ENCODE data around the gene CRISPLD2.
"Not testable (repeated sequence)": the region's sequence is repeated elsewhere in the genome, so short reads cannot be mapped to it uniquely, and the experiment has no call there.

Gene CRISPLD2

DNA sequence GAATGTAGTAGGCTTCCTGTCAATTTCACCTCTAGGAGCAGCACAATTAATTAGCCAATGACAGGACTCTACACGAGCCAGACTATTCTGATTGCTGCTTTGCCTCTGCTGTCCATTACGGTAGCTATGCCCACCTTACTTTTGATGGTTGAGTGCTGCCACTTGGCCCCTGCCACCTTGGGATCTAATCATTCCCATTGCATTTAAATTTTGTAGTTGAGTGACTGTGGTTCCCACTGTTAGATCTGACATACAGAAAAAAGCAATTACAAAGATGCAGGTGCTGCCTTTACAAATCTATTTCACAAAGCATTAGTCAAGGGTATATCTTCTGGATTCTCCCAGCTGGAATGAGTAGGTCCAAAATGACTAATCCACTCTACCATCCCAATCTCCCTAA, 39.9 kb downstream of the CRISPLD2 start:
- no peak for DNase-seq (ENCODE audit: low read depth in 2 of 2)

DNA sequence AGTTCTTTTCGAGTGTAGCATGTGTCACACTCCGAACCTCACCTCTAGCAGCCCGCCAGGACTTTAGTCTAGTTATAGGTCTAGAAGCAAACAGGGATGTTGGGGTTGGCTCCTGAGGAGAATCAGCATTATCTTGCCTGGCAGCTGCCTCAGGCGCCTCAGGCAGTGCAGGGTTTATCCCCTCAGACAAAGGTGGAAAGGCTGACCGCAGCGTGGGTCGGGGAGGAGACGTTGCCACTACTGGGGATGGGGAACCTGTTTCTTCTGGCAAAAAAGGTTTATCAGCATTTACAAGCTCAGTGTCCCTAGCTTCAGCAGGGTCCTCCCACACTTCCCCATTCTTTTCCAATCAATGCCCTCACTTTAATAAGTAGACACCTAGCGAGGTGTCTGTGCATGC, 40.6 kb downstream of the CRISPLD2 start:
- DNase-seq (ENCODE audit: low read depth in 2 of 2) = no peak

DNA sequence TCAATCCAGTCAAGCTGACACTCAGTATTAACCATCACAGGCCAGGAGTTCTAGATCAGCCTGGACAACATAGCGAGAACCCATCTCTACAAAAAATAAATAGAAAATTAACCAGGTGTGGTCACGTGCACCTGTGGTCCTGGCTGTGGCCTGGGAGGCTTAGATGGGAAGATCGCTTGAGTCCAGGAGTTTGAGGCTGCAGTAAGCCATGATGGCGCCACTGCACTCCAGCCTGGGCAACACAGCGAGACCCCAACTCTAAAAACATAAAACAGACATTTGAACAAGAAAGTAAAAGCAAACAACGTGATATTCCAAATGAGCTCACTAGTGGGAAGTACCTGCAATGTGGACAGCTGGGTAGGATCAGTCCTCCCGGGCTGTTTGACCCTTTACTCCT, 41.9 kb downstream of the CRISPLD2 start:
- DNase-seq (ENCODE audit: low read depth in 2 of 2) = no peak

DNA sequence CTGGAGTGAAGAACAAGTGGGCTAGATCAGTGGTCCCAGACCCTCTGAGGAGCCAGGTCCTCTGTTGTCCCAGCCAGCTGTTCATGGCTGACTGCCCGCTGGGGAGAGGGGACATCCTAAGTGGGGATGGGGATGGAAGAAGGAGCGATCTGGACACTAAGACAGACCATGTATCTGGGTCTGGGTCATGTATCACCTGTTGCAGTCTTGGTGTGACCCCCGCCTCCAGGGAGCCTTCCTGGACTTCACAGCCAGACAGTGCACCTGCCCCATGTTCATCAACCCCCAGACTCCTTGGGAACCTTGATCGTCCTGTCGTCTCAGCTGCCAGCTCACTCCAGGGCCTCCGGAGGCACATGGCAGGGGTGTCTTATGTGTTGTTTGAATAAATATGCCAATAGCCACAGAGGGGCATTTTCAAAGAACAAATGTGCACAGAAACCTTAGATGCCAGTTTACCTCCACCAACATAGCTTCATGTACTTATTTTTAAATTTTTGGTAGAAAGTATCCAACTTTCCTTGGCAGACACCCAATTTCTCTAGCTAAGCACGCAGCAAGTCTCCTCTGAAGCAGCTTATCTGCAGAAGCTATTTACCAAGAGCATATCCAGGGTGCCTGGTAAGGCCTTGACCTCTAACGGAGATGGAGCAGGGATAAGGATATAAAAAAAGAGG, 43.2 kb downstream of the CRISPLD2 start:
- no peak for DNase-seq (ENCODE audit: low read depth in 2 of 2)

DNA sequence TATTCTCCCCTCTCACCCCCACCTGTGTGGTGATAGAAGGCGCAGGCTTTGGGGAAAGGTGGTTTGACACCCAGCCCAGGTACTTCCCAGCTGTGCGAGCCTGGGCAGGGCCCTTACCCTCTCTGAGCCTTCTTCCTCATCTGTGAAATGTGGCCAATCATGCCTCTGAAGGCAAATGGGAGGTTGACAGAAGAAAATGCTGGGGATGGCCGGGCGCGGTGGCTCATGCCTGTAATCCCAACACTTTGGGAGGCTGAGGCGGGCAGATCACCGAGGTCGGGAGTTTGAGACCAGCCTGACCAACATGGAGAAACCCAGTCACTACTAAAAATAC, 43.7 kb downstream of the CRISPLD2 start:
- no peak for DNase-seq (ENCODE audit: low read depth in 2 of 2)

DNA sequence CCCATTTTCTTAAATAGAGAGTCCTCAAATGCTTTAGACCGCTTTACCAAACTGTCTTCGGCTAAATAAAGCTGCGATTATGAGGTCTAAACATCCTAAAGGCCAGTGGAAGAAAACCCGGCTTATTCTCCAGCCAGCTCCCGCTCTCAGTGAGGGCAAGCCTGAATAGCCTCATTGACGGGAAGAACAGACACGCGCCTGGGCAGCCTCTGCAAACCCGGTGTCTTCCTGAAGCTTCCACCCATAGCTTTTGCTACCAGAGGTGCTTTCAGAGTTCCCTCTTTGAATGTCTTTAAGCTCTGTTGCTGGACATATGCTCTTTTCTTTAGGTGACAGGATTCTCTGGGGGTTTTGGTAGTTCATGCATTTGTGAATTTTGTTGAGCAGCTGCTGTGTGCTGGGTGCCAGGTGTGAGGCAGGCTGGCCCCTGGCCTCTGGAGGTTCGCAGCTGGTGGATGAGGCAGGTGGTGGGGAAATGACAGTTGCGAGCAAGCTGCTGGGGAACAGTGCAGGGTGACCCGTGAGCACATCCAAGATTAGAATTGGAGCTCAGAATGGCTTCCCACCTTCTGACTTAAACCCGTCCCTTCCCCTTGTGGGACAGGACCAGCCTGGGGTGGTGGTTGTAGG, 44.7 kb downstream of the CRISPLD2 start:
- no peak for DNase-seq (ENCODE audit: low read depth in 2 of 2)

DNA sequence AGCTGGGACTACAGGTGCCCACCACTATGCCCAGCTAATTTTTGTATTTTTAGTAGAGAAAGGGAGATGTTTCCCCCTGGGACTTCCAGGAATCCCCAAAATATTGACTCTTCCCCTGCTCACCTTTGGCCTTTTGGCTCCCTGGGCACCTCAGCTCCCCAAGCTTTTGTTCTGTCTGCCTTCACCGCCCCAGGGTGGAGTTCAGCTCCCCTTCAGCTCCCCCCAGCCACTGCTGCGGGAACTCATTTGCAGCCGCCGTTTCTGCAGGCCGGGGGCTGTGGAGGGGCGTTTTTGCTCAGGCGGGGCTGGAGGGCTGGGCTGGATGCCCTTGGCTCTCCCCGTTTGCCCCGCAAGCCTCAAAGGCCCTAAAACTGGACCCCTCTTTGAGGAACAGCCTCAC, 47.9 kb downstream of the CRISPLD2 start:
- DNase-seq (ENCODE audit: low read depth in 2 of 2) = no peak

DNA sequence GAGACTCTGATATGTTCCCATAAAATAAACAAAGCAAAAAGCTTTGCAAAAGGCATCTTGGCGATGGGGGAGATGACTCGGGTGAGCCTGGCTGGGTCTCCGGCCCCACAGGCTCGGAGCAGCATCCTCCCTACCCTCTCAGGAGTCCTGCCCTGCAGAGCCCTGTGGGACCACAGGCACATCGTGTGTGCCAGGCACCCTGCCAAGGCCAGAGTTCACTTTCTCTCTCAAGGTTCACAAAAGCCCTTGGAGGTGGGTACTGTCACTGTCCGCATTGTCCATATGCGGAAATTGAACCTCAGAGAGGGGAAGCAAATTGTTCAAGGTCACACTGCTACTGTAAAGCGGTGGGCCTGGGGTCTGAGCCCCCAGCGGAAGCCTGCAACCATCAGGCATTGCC, 48.5 kb downstream of the CRISPLD2 start:
- no peak for DNase-seq (ENCODE audit: low read depth in 2 of 2)

DNA sequence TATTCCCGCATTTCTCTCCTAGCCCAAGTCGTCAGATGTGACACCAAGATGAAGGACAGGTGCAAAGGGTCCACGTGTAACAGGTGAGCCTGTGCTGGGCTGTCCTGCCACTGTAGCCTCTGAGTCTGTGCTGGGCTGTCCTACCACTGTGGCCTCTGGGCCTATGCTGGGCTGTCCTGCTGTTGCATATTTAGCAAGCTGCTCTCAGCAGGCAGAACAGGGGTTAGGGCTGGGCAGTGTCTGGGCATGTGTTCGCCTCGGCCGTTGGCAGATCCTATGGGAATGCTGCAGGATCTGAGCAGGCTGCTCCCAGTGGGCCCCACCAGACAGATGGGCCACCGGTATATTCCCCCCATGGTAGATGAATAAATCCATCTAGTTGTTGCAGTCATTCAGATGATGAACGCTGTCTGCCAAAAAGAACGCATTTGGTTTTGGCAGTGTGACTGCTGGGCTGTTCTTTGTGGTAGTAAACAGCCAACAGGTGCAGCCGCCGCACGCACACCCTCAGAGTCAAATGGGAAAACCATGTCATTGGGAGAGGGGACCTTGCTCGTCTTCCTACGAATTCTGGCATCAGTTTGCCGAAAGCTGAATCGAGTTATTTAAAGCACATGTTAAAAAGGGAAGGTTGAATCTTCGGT, 49.2 kb downstream of the CRISPLD2 start:
- DNase-seq (ENCODE audit: low read depth in 2 of 2) = no peak

DNA sequence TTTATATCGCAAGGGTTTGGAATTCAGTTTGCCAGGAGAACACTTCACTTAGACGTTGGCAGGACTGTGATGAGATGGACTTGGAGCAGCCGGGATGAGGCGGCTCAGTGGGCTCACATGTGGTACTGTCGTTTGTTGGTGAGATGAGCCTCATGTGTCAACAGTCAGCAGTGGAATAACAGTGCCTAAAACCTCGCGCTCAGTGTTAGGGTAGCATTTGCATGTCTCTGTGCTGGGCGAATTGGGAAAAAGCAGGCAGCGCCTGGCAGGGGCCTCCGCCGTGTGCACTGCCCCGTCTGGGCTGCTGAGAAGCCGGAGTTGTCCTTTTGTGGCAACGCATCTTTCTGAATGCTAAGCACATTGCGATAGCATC, 49.7 kb downstream of the CRISPLD2 start:
- no peak for DNase-seq (ENCODE audit: low read depth in 2 of 2)

DNA sequence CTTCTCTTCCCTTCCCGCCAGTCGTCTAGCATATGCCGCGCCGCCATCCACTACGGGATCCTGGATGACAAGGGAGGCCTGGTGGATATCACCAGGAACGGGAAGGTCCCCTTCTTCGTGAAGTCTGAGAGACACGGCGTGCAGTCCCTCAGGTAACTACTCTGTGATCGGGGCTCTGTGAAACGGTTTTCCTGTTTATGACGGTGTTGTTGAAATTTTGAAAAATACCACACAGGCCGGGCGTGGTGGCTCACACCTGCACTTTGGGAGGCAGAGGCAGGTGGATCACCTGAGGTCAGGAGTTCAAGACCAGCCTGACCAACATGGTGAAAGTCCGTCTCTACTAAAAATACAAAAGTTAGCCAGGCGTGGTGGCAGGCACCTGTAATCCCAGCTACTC, 53.2 kb downstream of the CRISPLD2 start:
- DNase-seq (ENCODE audit: low read depth in 2 of 2) = not testable (repeated sequence)

DNA sequence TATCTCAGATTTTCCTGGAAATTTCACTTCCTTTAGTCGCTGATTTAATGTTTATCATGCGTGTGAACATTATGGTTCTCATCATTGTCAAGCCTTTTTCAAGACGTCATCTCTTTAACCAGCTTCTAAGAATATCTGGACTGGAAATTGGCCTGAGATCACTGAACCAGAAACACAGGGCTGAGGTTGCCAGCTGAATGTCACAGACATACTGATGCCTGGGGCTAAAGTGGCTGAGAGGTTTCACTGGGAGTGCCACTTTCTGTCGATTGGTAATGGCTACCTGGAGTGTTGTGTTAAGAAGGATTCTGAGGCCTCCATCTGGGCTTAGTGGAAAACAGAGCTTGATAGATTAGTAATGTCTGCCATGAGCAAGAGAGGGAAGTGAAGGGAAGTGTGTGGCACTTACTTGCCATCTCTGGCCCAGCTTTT, 54.2 kb downstream of the CRISPLD2 start:
- DNase-seq (ENCODE audit: low read depth in 2 of 2) = no peak

DNA sequence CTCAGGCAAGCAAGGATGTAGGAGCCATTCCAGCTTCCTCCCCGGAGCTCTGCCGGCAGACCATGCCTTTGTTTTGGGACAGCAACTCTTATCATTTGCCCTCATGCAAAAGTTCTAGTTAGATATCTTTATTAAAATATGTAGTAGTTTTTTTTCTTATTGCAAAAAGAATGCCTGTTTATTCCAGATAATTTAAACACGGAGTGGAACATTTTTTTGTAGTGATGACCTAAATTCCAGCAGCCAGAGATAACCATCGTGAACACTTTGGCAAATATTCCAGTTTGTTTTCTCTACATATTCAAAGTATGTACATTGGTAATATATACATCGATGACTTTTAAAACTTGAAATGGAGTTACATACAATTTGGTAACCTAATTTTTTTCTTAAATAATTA, 54.8 kb downstream of the CRISPLD2 start:
- no peak for DNase-seq (ENCODE audit: low read depth in 2 of 2)

DNA sequence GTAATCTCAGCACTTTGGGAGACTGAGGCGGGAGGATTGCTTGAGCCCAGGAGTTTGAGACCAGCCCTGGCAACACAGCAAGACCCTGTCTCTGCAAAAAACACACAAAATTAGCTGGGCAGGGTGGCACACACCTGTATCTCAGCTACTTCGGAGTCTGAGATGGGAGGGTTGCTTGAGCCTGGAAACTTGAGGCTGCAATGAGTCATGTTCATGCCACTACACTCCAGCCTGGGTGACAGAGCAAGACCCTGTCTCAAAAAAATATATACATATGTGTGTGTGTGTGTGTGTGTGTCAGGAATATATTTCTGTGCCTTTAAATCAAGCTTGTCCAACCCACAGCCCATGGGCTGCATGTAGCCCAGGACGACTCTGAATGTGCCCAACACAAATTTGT, 55.2 kb downstream of the CRISPLD2 start:
- no peak for DNase-seq (ENCODE audit: low read depth in 2 of 2)

DNA sequence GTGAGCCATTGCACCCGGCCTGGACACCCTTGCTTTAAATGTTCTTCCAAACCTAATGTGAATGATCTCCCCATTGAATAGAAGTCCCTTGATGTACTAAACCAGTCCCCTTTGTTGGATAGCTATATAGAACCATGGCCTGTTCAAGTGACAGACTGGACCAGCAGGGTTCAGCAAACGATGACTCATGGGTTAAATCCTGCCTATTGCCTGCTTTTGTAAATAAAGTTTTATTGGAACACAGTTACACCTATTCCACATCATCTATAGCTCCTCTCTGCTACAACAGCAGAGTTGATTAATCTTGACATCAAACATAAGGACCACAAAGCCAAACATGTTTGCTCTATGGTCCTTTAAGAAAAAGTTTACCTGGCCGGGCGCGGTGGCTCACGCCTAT, 56.1 kb downstream of the CRISPLD2 start:
- DNase-seq (ENCODE audit: low read depth in 2 of 2) = no peak

DNA sequence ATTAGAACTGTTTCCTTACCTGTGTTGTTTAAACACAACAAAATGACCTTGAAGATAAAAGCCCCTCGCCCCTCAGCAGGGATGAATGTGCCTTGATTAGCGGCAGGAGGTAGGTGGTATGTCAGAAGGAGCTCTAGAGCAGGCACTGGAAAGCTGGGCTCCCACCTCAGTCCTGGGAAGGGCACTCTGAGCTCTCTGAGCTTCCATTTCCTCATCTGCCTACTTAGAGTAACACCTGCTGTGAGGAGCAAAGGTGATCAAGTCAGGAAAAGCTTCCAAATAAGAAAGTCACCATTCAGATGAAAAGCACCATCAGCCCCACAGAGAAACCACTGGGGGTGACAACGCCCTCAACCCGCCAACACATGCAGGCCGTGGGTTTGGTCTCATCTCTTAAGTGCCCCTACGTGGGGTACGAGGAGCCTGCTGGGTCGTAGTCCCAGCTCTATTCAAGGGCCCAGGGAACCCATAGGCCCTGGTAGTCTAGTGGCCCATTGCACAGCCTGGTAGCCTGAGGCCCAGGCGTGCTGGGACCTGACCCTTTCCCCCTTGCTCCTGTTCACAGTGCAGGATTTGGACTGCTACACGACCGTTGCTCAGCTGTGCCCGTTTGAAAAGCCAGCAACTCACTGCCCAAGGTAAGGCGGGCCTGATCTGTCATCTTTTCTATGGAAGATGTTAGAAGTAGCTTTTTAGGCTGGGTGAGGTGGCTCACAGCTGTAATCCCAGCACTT, 57.3 kb downstream of the CRISPLD2 start:
- DNase-seq (ENCODE audit: low read depth in 2 of 2) = no peak

DNA sequence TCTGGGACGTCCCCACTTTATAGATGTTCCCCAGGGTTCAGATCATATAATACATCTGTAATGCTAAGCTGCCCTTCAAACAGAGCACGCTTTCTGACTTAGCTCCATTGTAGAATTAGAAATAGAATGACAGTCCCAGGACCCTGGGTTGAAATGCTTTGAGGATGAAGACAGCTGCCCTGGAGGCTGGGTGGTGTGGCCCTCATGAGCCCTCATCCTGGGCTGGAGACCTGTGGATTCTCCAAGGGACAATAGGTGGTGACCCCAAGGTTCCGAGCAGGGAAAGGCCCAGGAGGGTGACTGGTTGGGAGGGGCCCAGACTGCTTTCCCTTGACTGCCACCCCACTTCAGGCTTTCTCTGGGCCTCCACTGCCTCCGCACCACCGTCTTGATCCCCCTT, 59.0 kb downstream of the CRISPLD2 start:
- no peak for DNase-seq (ENCODE audit: low read depth in 2 of 2)

DNA sequence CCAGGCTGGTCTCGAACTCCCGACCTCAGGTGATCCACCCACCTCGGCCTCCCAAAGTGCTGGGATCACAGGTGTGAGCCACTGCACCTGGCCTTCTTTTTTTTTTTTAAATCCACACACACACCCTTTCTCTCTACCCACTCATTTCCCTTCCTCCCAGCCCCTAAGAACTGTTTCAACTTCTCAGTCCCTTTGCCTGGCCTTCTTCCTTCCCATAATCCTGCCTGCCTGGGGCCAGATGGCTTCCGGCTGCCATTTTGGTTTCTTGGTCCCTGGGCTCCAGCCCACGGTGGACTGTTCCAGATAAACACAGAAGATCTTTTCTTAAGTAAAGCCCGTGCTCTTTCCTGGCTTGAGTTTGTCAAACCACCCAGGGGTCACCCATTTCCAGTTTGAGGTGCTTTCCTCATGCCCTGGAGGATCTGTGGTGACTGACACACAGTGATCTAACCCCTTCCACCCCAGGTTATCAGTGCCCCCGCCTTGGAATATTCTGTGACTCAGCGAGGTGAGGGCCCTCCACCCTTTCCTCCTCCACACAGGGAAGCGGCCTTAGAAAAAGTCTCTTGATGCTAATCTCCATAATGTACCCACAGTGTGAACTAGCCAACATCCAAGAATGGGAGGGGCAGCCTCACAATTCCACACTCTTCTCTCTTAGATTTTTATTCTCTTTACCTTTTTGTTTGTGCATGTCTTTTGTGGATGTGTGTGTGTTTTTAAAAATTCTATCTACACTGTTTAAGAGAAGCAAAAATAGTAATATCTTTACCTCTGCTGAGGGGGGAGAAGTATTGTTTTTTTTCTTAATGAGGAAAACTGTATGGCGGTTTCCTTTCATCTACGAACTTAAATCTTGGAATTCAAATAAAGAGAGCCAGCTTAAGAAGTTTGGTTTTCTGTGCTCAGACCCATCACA, 60.0 kb downstream of the CRISPLD2 start:
- no peak for DNase-seq (ENCODE audit: low read depth in 2 of 2)

DNA sequence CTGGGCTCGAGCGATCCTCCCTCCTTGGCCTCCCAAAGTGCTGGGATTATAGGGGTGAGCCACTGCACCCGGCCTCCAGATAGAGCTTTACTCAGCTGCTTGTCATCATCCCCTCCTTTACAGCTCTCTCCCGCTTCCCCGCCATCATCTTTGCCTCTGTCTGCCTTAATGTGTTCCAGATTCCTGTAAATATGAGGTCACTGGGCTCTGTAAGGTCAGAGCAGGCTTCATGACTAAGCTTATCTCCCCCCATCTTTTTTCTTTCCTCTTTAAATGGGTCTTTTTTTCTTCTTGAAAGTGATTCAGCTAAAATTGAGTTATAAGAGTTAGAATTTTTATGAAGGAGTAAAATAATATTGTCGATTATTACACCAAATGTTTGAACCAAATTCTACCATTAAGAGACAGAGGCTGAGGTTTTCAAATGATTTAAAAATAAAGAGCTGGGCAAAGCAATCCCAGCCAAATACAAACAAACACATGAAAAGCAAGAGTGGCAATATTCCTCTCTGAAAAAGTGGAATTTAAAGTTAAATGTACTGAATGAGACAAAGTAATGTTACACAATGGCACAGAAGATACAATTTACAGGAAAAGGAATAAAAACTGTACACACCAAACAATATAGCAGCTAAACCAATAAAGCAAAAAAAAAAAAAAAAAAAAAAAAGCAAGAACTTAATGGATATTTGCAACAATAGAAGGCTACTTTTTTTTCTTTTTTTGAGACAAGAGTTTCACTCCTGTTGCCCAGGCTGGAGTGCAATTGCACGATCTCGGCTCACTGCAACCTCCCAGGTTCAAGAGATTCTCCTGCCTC, 62.1 kb downstream of the CRISPLD2 start:
- DNase-seq (ENCODE audit: low read depth in 2 of 2) = no peak

DNA sequence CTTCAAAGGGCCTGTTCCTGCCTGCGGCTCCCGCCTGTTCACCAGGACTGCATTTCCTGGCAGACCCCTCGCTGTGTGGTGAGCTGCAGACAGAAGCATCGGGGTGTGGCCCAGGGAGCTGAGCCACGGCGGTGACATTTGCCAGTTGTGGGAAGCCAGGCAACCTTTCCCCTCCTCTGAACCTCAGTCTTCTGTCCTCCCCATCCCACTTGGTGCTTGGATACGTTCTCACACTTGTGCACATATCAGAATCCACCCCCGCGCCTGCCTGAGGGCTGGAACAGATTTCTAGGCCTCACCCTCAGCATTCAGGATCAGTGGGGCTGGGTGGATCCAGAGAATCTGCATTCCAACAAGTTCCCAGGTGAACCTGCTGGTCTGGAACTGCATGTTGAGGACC, 63.5 kb downstream of the CRISPLD2 start:
- DNase-seq (ENCODE audit: low read depth in 2 of 2) = no peak

DNA sequence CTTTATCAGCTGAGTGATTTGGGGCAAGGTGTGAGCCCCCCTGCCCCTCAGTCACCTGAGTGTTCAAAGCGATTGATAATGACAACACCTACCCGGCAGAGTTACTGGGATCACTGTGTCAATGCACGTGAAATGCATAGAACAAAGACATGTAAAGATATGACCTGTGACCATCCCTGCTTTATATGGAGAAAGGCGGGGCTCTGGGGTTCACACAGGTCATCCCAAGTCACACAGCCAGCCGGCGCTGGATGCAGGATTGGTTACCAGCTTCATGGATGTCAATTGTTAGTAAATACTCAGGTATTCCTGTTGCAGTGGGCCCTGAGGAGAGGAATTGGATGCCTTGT, 64.4 kb downstream of the CRISPLD2 start:
- no peak for DNase-seq (ENCODE audit: low read depth in 2 of 2)
